IMR-90 (cell line): ENCODE measurements around the gene CHTF8. TPM values are rescaled to one million over a fixed set of nuclear protein-coding genes. Genes with fewer than 3 reads are reported as not detected.
A peak's percentile ranks its signal among the peaks of the same experiment; 100 is the strongest.

ENCODE experiments used
- ATAC-seq: fragments of 200-7000 bp; cut with Tn5 transposase; 2 replicates; pipeline ENCODE4 v1.9.1; 2020; ENCODE audit warnings: low read depth, mild to moderate bottlenecking, moderate library complexity
- BruUV-seq: library from RNA; stranded (reverse); fragments of 400-500 nt; replicated peaks from 2 replicates; lab custom pipeline; 2021; lab: Mats Ljungman, UMichigan
- CTCF ChIA-PET: fragments of 300-600 bp; formaldehyde crosslinking; extraction: SDS; loops from one replicate; lab custom pipeline; 2021; ENCODE audit warnings: antibody characterized with exemption; lab: Yijun Ruan, JAX
- POLR2A ChIA-PET: fragments of 300-600 bp; sonication (Branson Sonifier 250); formaldehyde crosslinking; loops from one replicate; lab custom pipeline; 2022; ENCODE audit warnings: antibody characterized with exemption; ENCODE audit not compliant: unreplicated experiment; lab: Charles Lee
- DNase-seq: peaks from one replicate; pipeline ENCODE4 v3.0.0; 2013
- H2AFZ ChIP-seq: replicated peaks from 2 replicates; pipeline ENCODE3; 2013; ENCODE audit warnings: low read length, mild to moderate bottlenecking; ENCODE audit not compliant: poor library complexity
- H2AK5ac ChIP-seq: 2 replicates; pipeline ENCODE4 v1.6.1; 2013; ENCODE audit warnings: low read depth, low read length, inconsistent platforms
- H2AK9ac ChIP-seq: replicated peaks from 2 replicates; pipeline ENCODE3; 2013; ENCODE audit warnings: mild to moderate bottlenecking, low read depth, low read length, moderate library complexity; ENCODE audit not compliant: poor library complexity
- H2BK120ac ChIP-seq: 2 replicates; pipeline ENCODE4 v1.6.1; 2013; ENCODE audit warnings: low read depth, low read length, inconsistent platforms
- H2BK15ac ChIP-seq: 3 replicates; pipeline ENCODE4 v1.6.1; 2013; ENCODE audit warnings: low read depth, low read length, inconsistent platforms
- H2BK20ac ChIP-seq: 2 replicates; pipeline ENCODE4 v1.6.1; 2013; ENCODE audit warnings: low read depth, mild to moderate bottlenecking, inconsistent platforms, low read length, moderate library complexity
- H2BK5ac ChIP-seq: 2 replicates; pipeline ENCODE4 v1.6.1; 2013; ENCODE audit warnings: mild to moderate bottlenecking, low read depth, low read length, inconsistent platforms; ENCODE audit not compliant: poor library complexity, severe bottlenecking
- H3K14ac ChIP-seq: replicated peaks from 2 replicates; pipeline ENCODE4 v1.6.1; 2013; ENCODE audit warnings: low read depth, low read length, inconsistent platforms
- H3K18ac ChIP-seq: 2 replicates; pipeline ENCODE4 v1.6.1; 2013; ENCODE audit warnings: low read depth, low read length, control low read depth
- H3K23ac ChIP-seq: 2 replicates; pipeline ENCODE4 v1.6.1; 2013; ENCODE audit warnings: low read depth, low read length, inconsistent platforms
- H3K27ac ChIP-seq: 2 replicates; pipeline ENCODE4 v1.5.1; 2013; ENCODE audit warnings: mild to moderate bottlenecking, control low read depth, low read length; ENCODE audit not compliant: insufficient read depth
- H3K27me3 ChIP-seq: 2 replicates; pipeline ENCODE4 v1.6.1; 2013; ENCODE audit warnings: low read length; ENCODE audit not compliant: control insufficient read depth, insufficient read depth
- H3K36me3 ChIP-seq: 2 replicates; pipeline ENCODE4 v1.6.1; 2013; ENCODE audit warnings: low read length, mixed read lengths; ENCODE audit not compliant: control insufficient read depth, insufficient read depth
- H3K4ac ChIP-seq: 2 replicates; pipeline ENCODE4 v1.6.1; 2013; ENCODE audit warnings: low read depth, low read length, inconsistent platforms
- H3K4me1 ChIP-seq: 2 replicates; pipeline ENCODE4 v1.6.1; 2013; ENCODE audit warnings: low read length, mixed read lengths; ENCODE audit not compliant: control insufficient read depth, insufficient read depth
- H3K4me2 ChIP-seq: 2 replicates; pipeline ENCODE4 v1.6.1; 2013; ENCODE audit warnings: low read depth, mild to moderate bottlenecking, control low read depth, low read length, moderate library complexity
- H3K4me3 ChIP-seq: 2 replicates; pipeline ENCODE4 v1.5.1; 2013; ENCODE audit warnings: low read depth, mild to moderate bottlenecking, control low read depth, low read length, moderate library complexity; ENCODE audit not compliant: insufficient read depth
- H3K56ac ChIP-seq: 2 replicates; pipeline ENCODE4 v1.6.1; 2013; ENCODE audit warnings: low read length, inconsistent platforms; ENCODE audit not compliant: insufficient read depth; ENCODE audit errors: extremely low read depth
- H3K79me1 ChIP-seq, 2 experiments: 2 replicates each; pipeline ENCODE4 v1.6.1; 2013; ENCODE audit warnings: low read length in 2 of 2, inconsistent platforms in 1 of 2, low read depth in 1 of 2
- H3K9ac ChIP-seq: 2 replicates; pipeline ENCODE4 v1.6.1; 2013; ENCODE audit warnings: low read depth, low read length, control low read depth
- H3K9me1 ChIP-seq: 2 replicates; pipeline ENCODE4 v1.6.1; 2013; ENCODE audit warnings: low read length, inconsistent platforms; ENCODE audit not compliant: insufficient read depth
- H3K9me3 ChIP-seq: 2 replicates; pipeline ENCODE4 v1.6.1; 2013; ENCODE audit warnings: low read length; ENCODE audit not compliant: control insufficient read depth, insufficient read depth
- H4K20me1 ChIP-seq: 2 replicates; pipeline ENCODE4 v1.6.1; 2013; ENCODE audit warnings: low read length, inconsistent platforms; ENCODE audit not compliant: insufficient read depth
- H4K5ac ChIP-seq: 2 replicates; pipeline ENCODE4 v1.6.1; 2013; ENCODE audit warnings: mild to moderate bottlenecking, low read depth, low read length, control low read depth
- H4K8ac ChIP-seq, 2 experiments: 2 replicates each; pipeline ENCODE4 v1.6.1; 2013; ENCODE audit warnings: low read depth in 2 of 2, low read length in 2 of 2, control low read depth in 1 of 2, inconsistent platforms in 1 of 2
- H4K91ac ChIP-seq: 2 replicates; pipeline ENCODE4 v1.6.1; 2013; ENCODE audit warnings: low read depth, low read length, inconsistent platforms; ENCODE audit not compliant: insufficient read depth
- BHLHE40 ChIP-seq: fragments of 150-350 bp; IDR thresholded peaks from 2 replicates; pipeline ENCODE4 v1.6.1; 2016; ENCODE audit warnings: mild to moderate bottlenecking, low read depth, low read length
- MXI1 ChIP-seq: IDR thresholded peaks from 2 replicates; pipeline ENCODE4 v1.6.1; 2012; ENCODE audit warnings: low read depth, mild to moderate bottlenecking, low read length, moderate library complexity, borderline replicate concordance
- RCOR1 ChIP-seq: IDR thresholded peaks from 2 replicates; pipeline ENCODE4 v1.6.1; 2012; ENCODE audit warnings: mild to moderate bottlenecking, low read length, improper control_type of control experiment; ENCODE audit not compliant: insufficient replicate concordance
- SMC3 ChIP-seq: fragments of 150-350 bp; IDR thresholded peaks from 2 replicates; pipeline ENCODE4 v1.6.1; 2016; ENCODE audit warnings: low read depth, mild to moderate bottlenecking, antibody characterized with exemption, low read length, moderate library complexity
- WGBS, 2 experiments: methylation state at CpG; one replicate each; pipeline versions ENCODE4 v1.1.5 to v1.1.7; 2013; ENCODE audit warnings: missing lambda C conversion rate in 2 of 2; ENCODE audit not compliant: insufficient read length in 1 of 2; ENCODE audit errors: extremely low coverage in 2 of 2; 5-methylcytosine and 5-hydroxymethylcytosine counted together
- dilution Hi-C: fragments of 300-500 bp; cut with HindIII; formaldehyde crosslinking; loops from one replicate; pipeline ENCODE4 v1.14.3; 2018; ENCODE audit warnings: low sequenced_read_pairs; ENCODE audit not compliant: unreplicated experiment
- in situ Hi-C: fragments of 300-500 bp; cut with MboI; formaldehyde crosslinking; loops from 3 replicates; pipeline ENCODE4 v1.14.3; 2019; ENCODE audit warnings: low sequenced_read_pairs, inconsistent platforms, mixed read lengths
- intact Hi-C: fragments of 100-400 bp; cut with micrococcal nuclease; formaldehyde crosslinking; loops from 2 replicates; pipeline ENCODE4 v1.10.0; 2022
- polyA plus RNA-seq, 3 experiments: library from polyadenylated mRNA; depleted of rRNA; stranded (reverse); fragments of >200 nt; gene quantifications; 2 replicates each; pipeline ENCODE4 v1.2.3, GENCODE V29; 2012; ENCODE audit warnings: low replicate concordance in 1 of 3
- total RNA-seq: library from RNA; depleted of rRNA; stranded (reverse); fragments of >200 nt; gene quantifications from 2 replicates; pipeline ENCODE4 v1.2.3, GENCODE V29; 2012
- TF ChIP-seq, protein P1 (sequence below): conservative IDR thresholded peaks from 2 replicates; pipeline ENCODE4 v1.5.1; 2012; ENCODE audit warnings: mild to moderate bottlenecking, low read depth, low read length, improper control_type of control experiment

Gene CHTF8
- total and polyA plus RNA-seq, 2 of the 4 experiments (the other 2 are of a cell fraction) = 47.1 to 122 TPM

DNA sequence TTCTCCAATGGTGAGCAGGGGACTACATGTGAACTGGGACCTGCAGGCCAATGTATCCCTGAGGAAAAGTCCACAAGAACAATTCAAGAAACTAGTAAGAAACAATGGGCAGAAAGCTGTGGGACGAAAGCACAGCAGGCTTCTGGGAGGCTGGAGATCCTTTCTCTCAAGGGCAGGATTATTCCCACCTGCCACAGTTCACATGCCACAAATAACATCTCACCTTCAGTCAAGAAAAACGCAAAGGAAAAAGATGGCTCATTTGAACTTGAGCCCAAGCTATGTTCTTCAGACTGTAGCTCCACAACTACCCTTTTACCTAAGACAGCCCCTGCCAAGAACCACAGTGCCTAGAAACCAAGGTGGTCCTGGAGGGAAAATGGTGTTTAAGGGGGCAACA lies 13.9 kb downstream of the CHTF8 start:
- no peaks in the 10 kb centered on the region for H3K4me1 ChIP-seq
- peaks cover 57% of the 10 kb centered on the region for H3K36me3 ChIP-seq
- no peak for TF ChIP-seq MXI1
- no peak for TF ChIP-seq RCOR1
- TF ChIP-seq SMC3 = no peak
- TF ChIP-seq, protein P1, sequence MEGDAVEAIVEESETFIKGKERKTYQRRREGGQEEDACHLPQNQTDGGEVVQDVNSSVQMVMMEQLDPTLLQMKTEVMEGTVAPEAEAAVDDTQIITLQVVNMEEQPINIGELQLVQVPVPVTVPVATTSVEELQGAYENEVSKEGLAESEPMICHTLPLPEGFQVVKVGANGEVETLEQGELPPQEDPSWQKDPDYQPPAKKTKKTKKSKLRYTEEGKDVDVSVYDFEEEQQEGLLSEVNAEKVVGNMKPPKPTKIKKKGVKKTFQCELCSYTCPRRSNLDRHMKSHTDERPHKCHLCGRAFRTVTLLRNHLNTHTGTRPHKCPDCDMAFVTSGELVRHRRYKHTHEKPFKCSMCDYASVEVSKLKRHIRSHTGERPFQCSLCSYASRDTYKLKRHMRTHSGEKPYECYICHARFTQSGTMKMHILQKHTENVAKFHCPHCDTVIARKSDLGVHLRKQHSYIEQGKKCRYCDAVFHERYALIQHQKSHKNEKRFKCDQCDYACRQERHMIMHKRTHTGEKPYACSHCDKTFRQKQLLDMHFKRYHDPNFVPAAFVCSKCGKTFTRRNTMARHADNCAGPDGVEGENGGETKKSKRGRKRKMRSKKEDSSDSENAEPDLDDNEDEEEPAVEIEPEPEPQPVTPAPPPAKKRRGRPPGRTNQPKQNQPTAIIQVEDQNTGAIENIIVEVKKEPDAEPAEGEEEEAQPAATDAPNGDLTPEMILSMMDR = no peak
- no peak for TF ChIP-seq BHLHE40
- ATAC-seq (no peak), DNase-seq (no peak)
- peaks cover 6% of the 10 kb centered on the region for H3K9me1 ChIP-seq
- no peak overlapping the region for H2BK5ac ChIP-seq
- no peak overlapping the region for H2BK20ac ChIP-seq
- H2BK120ac ChIP-seq = no peak overlapping the region
- ChIA-PET CTCF (no interaction called here), POLR2A (no interaction called here)
- no peak overlapping the region for H3K18ac ChIP-seq
- H3K4me3 ChIP-seq = no peak overlapping the region
- no peak overlapping the region for H2AK9ac ChIP-seq
- no peak overlapping the region for H4K91ac ChIP-seq
- H3K9ac ChIP-seq = no peak overlapping the region
- intact Hi-C loops = no loop called here
- dilution Hi-C loops = no loop called here
- no peak overlapping the region for H2AK5ac ChIP-seq
- no peak overlapping the region for H3K14ac ChIP-seq
- H3K79me1 ChIP-seq = peaks cover 33 to 60% of the 10 kb centered on the region in 2 experiments
- H3K27me3 ChIP-seq = no peaks in the 10 kb centered on the region
- BruUV-seq = TSS peak; percentile 48
- in situ Hi-C loops = loop anchor here (5.0 to 10.0 kb wide), 3 partner anchors 144 to 414 kb away; no protein-coding TSS in a partner anchor
- no peak overlapping the region for H4K5ac ChIP-seq
- H3K23ac ChIP-seq = no peak overlapping the region
- H3K4ac ChIP-seq = no peak overlapping the region
- no peak overlapping the region for H2BK15ac ChIP-seq
- H4K8ac ChIP-seq = no peak overlapping the region
- no CpG with 5 or more reads among the region's 2 CpGs for WGBS, 2 experiments
- no peaks in the 10 kb centered on the region for H3K9me3 ChIP-seq
- H3K56ac ChIP-seq = no peak overlapping the region
- H3K27ac ChIP-seq = no peak overlapping the region
- peaks cover 15% of the 10 kb centered on the region for H4K20me1 ChIP-seq
- no peak overlapping the region for H2AFZ ChIP-seq
- H3K4me2 ChIP-seq = no peak overlapping the region
